HG03064 (cell line): Measurements from ENCODE around the gene CLDND2.

Experiments
- ATAC-seq: cut with Tn5 transposase; IDR thresholded peaks from one replicate; pipeline ENCODE4 v1.9.1; 2021; ENCODE audit warnings: low read depth; ENCODE audit not compliant: unreplicated experiment

CLDND2 gene

GRCh38 chr19:51337141-51337860 is 31.5 kb downstream of the CLDND2 start:
- no peak for ATAC-seq

- no peak for ATAC-seq
Observed at GRCh38 chr19:51333836-51334460, 34.9 kb downstream of the CLDND2 start.

- ATAC-seq: no peak
Observed at GRCh38 chr19:51331716-51332115, 37.1 kb downstream of the CLDND2 start.

- no peak for ATAC-seq
Observed at GRCh38 chr19:51331193-51331592, 37.6 kb downstream of the CLDND2 start.

- no peak for ATAC-seq
Observed at GRCh38 chr19:51330366-51330765, 38.4 kb downstream of the CLDND2 start.

- ATAC-seq: no peak
Observed at GRCh38 chr19:51329411-51329810, 39.4 kb downstream of the CLDND2 start.

- ATAC-seq: no peak
Observed at GRCh38 chr19:51327066-51328001, 41.5 kb downstream of the CLDND2 start.

- no peak for ATAC-seq
Observed at GRCh38 chr19:51326216-51327065, 42.4 kb downstream of the CLDND2 start.

GRCh38 chr19:51325161-51325976 is 43.4 kb downstream of the CLDND2 start:
- no peak for ATAC-seq

GRCh38 chr19:51324167-51324481 is 44.7 kb downstream of the CLDND2 start:
- ATAC-seq: no peak

- ATAC-seq: no peak
Observed at GRCh38 chr19:51323481-51324166, 45.2 kb downstream of the CLDND2 start.

GRCh38 chr19:51321799-51322198 is 47.0 kb downstream of the CLDND2 start:
- ATAC-seq: no peak

GRCh38 chr19:51320280-51320657 is 48.5 kb downstream of the CLDND2 start:
- ATAC-seq: no peak

GRCh38 chr19:51319649-51320279 is 49.0 kb downstream of the CLDND2 start:
- ATAC-seq: no peak

GRCh38 chr19:51318687-51319648 is 49.8 kb downstream of the CLDND2 start:
- ATAC-seq: no peak

- no peak for ATAC-seq
Observed at GRCh38 chr19:51317968-51318367, 50.8 kb downstream of the CLDND2 start.

GRCh38 chr19:51317376-51317775 is 51.4 kb downstream of the CLDND2 start:
- ATAC-seq: no peak
